ENCODE data around the gene COQ10A. TPM values are rescaled to one million over a fixed set of nuclear protein-coding genes. Genes with fewer than 3 reads are reported as not detected.

COQ10A gene
- 10 to 100 TPM in 3 of 6 experiments, 1 to 10 TPM in 3; 5.5 to 25.1 (median 13.0) TPM for total RNA-seq
- long read RNA-seq, partial matches to known transcripts: 0 of 6 reads
- long read RNA-seq, other reads (novel, unspliced or antisense): 0 of 6 reads

- Histone ChIP-seq H3K4me3 (peak within 1 kb of the TSS; percentile 72 to 83 (median 80)), H3K27ac (peak within 1 kb of the TSS; percentile 76 to 90 (median 86)), H3K4me1 (peaks cover 0 to 36% (median 5%) of the 10 kb centered on the region in 4 donors), H3K9me3 (no peaks in the 10 kb centered on the region), H3K27me3 (no peaks in the 10 kb centered on the region), H3K36me3 (peaks cover 0 to 18% (median 2%) of the 10 kb centered on the region in 4 donors)
- DNase-seq (peak; percentile 92 to 93 (median 93)), ATAC-seq (peak; percentile 88 to 96 (median 91))
- TF ChIP-seq CTCF (IDR thresholded peaks at IDR 0.05) (peak; percentile 55 to 66 (median 60)), POLR2A (IDR thresholded peaks at IDR 0.05) (peak; percentile 89)
- under 1% methylated on average over 18 of the region's 68 CpGs for WGBS (ENCODE audit: insufficient coverage, low coverage, low lambda C conversion rate, missing lambda C conversion rate)
- intact Hi-C loops (cut with DNase I): no loop called here
Measured at GRCh38 chr12:56266693-56267442, at the start of gene COQ10A. TSS of gene COQ10A (plus strand) at chr12:56266942. CDS start at chr12:56267119, 177 bp downstream.

GRCh38 chr12:56219840-56220239 lies 46.9 kb upstream of the COQ10A start:
- no peak overlapping the region for H3K4me3 ChIP-seq
- no peak for DNase-seq

DNA sequence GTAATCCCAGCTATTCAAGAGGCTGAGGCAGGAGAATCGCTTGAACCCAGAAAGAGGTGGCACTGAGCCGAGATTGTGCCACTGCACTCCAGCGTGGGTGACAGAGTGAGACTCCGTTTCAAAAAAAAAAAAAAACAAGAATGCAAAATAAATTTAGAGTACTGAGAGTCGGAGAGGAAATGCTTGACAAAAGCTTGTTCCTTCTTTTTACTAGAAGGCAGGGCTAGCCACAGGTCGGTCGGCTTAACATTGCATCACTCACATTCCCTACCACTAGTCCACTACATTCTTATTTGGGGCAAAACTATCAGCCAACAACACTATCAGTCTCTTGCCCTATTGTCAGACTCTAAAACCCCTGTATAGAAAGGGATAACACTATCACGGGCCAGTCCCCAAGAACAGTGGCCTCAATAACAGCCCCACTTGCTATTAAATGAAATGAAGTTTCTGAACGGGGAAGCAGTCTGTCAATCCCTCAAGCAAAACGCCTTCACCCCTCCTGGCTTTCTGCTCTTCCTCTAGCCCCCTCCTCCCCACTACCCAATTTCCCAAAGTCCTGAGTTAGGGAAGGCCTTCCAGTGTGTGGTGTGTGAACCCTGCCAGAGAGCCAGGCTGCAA lies 46.0 kb upstream of the COQ10A start:
- H3K4me1 ChIP-seq: peaks cover 0 to 24% (median 7%) of the 10 kb centered on the region in 4 donors
- no peaks in the 10 kb centered on the region for H3K27me3 ChIP-seq
- H3K27ac ChIP-seq: peak overlapping the region; percentile 91 to 97 (median 91)
- intact Hi-C loops (cut with DNase I): no loop called here
- 16% methylated on average over 8 of the region's 10 CpGs for WGBS (ENCODE audit: insufficient coverage, low coverage, low lambda C conversion rate, missing lambda C conversion rate)
- no peak for DNase-seq
- TF ChIP-seq CTCF (IDR thresholded peaks at IDR 0.05): no peak
- no peak for TF ChIP-seq POLR2A (IDR thresholded peaks at IDR 0.05)
- peak overlapping the region; percentile 49 to 78 (median 55) for H3K4me3 ChIP-seq
- ATAC-seq: peak in 1 of 4 donors; percentile 2
- no peaks in the 10 kb centered on the region for H3K9me3 ChIP-seq
- H3K36me3 ChIP-seq: peaks cover 0 to 5% (median 0%) of the 10 kb centered on the region in 4 donors

More at GRCh38 chr12:56219840-56220239, 46.9 kb upstream of the COQ10A start:
- no peaks in the 10 kb centered on the region for H3K27me3 ChIP-seq
- no peak overlapping the region for H3K27ac ChIP-seq
- no peak for TF ChIP-seq POLR2A (IDR thresholded peaks at IDR 0.05)
- TF ChIP-seq CTCF (IDR thresholded peaks at IDR 0.05): no peak
- ATAC-seq: no peak
- intact Hi-C loops (cut with DNase I): no loop called here
- H3K36me3 ChIP-seq: peaks cover 0 to 10% (median 2%) of the 10 kb centered on the region in 4 donors
- WGBS (ENCODE audit: insufficient coverage, low coverage, low lambda C conversion rate, missing lambda C conversion rate): 69% methylated on average over 5 of the region's 9 CpGs
- H3K4me1 ChIP-seq: peaks cover 0 to 24% (median 7%) of the 10 kb centered on the region in 4 donors
- no peaks in the 10 kb centered on the region for H3K9me3 ChIP-seq

- ATAC-seq (peak in 1 of 4 donors; percentile 2), DNase-seq (no peak)
- Histone ChIP-seq H3K36me3 (peaks cover 0 to 3% (median 0%) of the 10 kb centered on the region in 4 donors), H3K27me3 (no peaks in the 10 kb centered on the region), H3K4me1 (peaks cover 0 to 24% (median 7%) of the 10 kb centered on the region in 4 donors), H3K27ac (peak overlapping the region; percentile 91 to 97 (median 91)), H3K4me3 (peak overlapping the region; percentile 49 to 78 (median 55)), H3K9me3 (no peaks in the 10 kb centered on the region)
- TF ChIP-seq CTCF (IDR thresholded peaks at IDR 0.05) (no peak), POLR2A (IDR thresholded peaks at IDR 0.05) (no peak)
- intact Hi-C loops (cut with DNase I): no loop called here
- WGBS (ENCODE audit: insufficient coverage, low coverage, low lambda C conversion rate, missing lambda C conversion rate): 1% methylated on average over 11 of the region's 21 CpGs
Measured at GRCh38 chr12:56221232-56221756, 45.4 kb upstream of the COQ10A start.

All from right lobe of liver (tissue), 6 donors.